HCT116 (cell line): Measurements from ENCODE around the gene ST3GAL5. TPM values are rescaled to one million over a fixed set of nuclear protein-coding genes. Genes with fewer than 3 reads are reported as not detected.
"Not testable (repeated sequence)": the region's sequence is repeated elsewhere in the genome, so short reads cannot be mapped to it uniquely, and the experiment has no call there.

Experiments used
- ATAC-seq: fragments of 200-7000 bp; cut with Tn5 transposase; 2 replicates; pipeline ENCODE4 v1.9.1; 2020; ENCODE audit warnings: mild to moderate bottlenecking, moderate library complexity
- BruUV-seq: library from RNA; stranded (reverse); fragments of 400-500 nt; replicated peaks from 2 replicates; lab custom pipeline; 2021; lab: Mats Ljungman, UMichigan
- CTCF ChIA-PET: fragments of 300-600 bp; sonication (Branson Sonifier 250); formaldehyde crosslinking; loops from one replicate; lab custom pipeline; 2021; ENCODE audit warnings: antibody characterized with exemption; lab: Charles Lee
- POLR2A ChIA-PET: fragments of 300-600, 350-600 bp; sonication (Branson Sonifier 250); formaldehyde crosslinking; loops from one replicate; lab custom pipeline; 2021; ENCODE audit warnings: antibody characterized with exemption; lab: Charles Lee
- RAD21 ChIA-PET, 2 experiments: fragments of 300-600 bp; sonication (Branson Sonifier 250); formaldehyde crosslinking; loops; one replicate each; lab custom pipeline; 2023; ENCODE audit warnings: low total read pairs in 2 of 2; ENCODE audit not compliant: uncharacterized antibody in 2 of 2, unreplicated experiment in 2 of 2, low non-redundant PET in 1 of 2; lab: Charles Lee
- DNase-seq: peaks from one replicate; pipeline ENCODE4 v3.0.0-alpha.2; 2010; ENCODE audit warnings: low read depth, low spot score
- H2AFZ ChIP-seq: fragments of 200-600 bp; shearing (Covaris generic), sonication (generic); 2 replicates; pipeline ENCODE4 v1.6.1; 2017; ENCODE audit warnings: low read depth, mixed run types, mixed read lengths, antibody characterized with exemption, low read length; ENCODE audit not compliant: poor library complexity, severe bottlenecking
- H3K27ac ChIP-seq: 2 replicates; pipeline ENCODE4 v1.5.1; 2012; ENCODE audit warnings: low read depth, low read length
- H3K27me3 ChIP-seq: fragments of 200-600 bp; sonication (generic); 2 replicates; pipeline ENCODE4 v1.6.1; 2016; ENCODE audit warnings: mixed run types, low read length, mixed read lengths; ENCODE audit not compliant: insufficient read depth
- H3K36me3 ChIP-seq, 2 experiments: fragments of 200-500 bp in 1 of 2; fragments of 200-600 bp in 1 of 2; sonication (Bioruptor generic) in 1 of 2; sonication (generic) in 1 of 2; 2 replicates each; pipeline versions ENCODE4 v1.5.1 to v1.6.1; 2014 to 2016; ENCODE audit warnings: low read length in 2 of 2, inconsistent platforms in 1 of 2, mixed read lengths in 1 of 2, mixed run types in 1 of 2; ENCODE audit not compliant: insufficient read depth in 2 of 2, control insufficient read depth in 1 of 2
- H3K4me1 ChIP-seq, 2 experiments: fragments of 200-600 bp in 1 of 2; sonication (generic) in 1 of 2; 2 replicates each; pipeline versions ENCODE4 v1.5.1 to v1.6.1; 2012 to 2017; ENCODE audit warnings: low read length in 2 of 2, inconsistent platforms in 1 of 2, mild to moderate bottlenecking in 1 of 2, mixed read lengths in 1 of 2, mixed run types in 1 of 2, moderate library complexity in 1 of 2; ENCODE audit not compliant: insufficient read depth in 2 of 2, control insufficient read depth in 1 of 2
- H3K4me2 ChIP-seq: fragments of 200-600 bp; sonication (generic); 2 replicates; pipeline ENCODE4 v1.6.1; 2017; ENCODE audit warnings: mixed run types, low read length, mixed read lengths
- H3K4me3 ChIP-seq, 2 experiments: fragments of 200-600 bp in 1 of 2; sonication (generic) in 1 of 2; replicated peaks in 1 of 2; 2 replicates each; pipeline ENCODE4 v1.5.1; 2011 to 2016; ENCODE audit warnings: low read length in 2 of 2, control low read depth in 1 of 2, low read depth in 1 of 2, mild to moderate bottlenecking in 1 of 2, mixed read lengths in 1 of 2, mixed run types in 1 of 2
- H3K79me2 ChIP-seq: fragments of 200-600 bp; sonication (generic); 2 replicates; pipeline ENCODE4 v1.6.1; 2017; ENCODE audit warnings: mild to moderate bottlenecking, mixed run types, low read length, moderate library complexity, mixed read lengths; ENCODE audit not compliant: insufficient read depth
- H3K9ac ChIP-seq: fragments of 200-600 bp; sonication (generic); 2 replicates; pipeline ENCODE4 v1.6.1; 2016; ENCODE audit warnings: low read length, mixed read lengths
- H3K9me2 ChIP-seq: fragments of 200-600 bp; sonication (generic), shearing (Covaris generic); 2 replicates; pipeline ENCODE4 v1.6.1; 2017; ENCODE audit warnings: mixed run types, mild to moderate bottlenecking, moderate library complexity; ENCODE audit not compliant: insufficient read depth
- H3K9me3 ChIP-seq, 2 experiments: fragments of 200-500 bp in 1 of 2; fragments of 200-600 bp in 1 of 2; sonication (Bioruptor generic) in 1 of 2; sonication (generic) in 1 of 2; 2 replicates each; pipeline ENCODE4 v1.6.1; 2014 to 2017; ENCODE audit warnings: low read length in 2 of 2, mixed read lengths in 2 of 2, inconsistent platforms in 1 of 2, low read depth in 1 of 2, mild to moderate bottlenecking in 1 of 2, mixed run types in 1 of 2, moderate library complexity in 1 of 2; ENCODE audit not compliant: control insufficient read depth in 1 of 2, insufficient read depth in 1 of 2
- H4K20me1 ChIP-seq: fragments of 200-600 bp; sonication (generic), shearing (Covaris generic); 2 replicates; pipeline ENCODE4 v1.6.1; 2017; ENCODE audit warnings: mixed run types, mild to moderate bottlenecking, moderate library complexity; ENCODE audit not compliant: insufficient read depth
- EZH2 ChIP-seq: fragments of 200-600 bp; sonication (generic); IDR thresholded peaks from 2 replicates; pipeline ENCODE4 v1.6.1; 2017; ENCODE audit warnings: antibody characterized with exemption, mixed run types
- EZH2phosphoT487 ChIP-seq: fragments of 200-600 bp; IDR thresholded peaks from 2 replicates; pipeline ENCODE4 v1.6.1; 2018; ENCODE audit warnings: antibody characterized with exemption, borderline replicate concordance
- FOSL1 ChIP-seq: IDR thresholded peaks from 2 replicates; pipeline ENCODE4 v1.6.1; 2012; ENCODE audit warnings: low read depth
- SRF ChIP-seq: IDR thresholded peaks from 2 replicates; pipeline ENCODE4 v1.6.1; 2012; ENCODE audit warnings: low read depth
- intact Hi-C: fragments of 100-400 bp; cut with micrococcal nuclease; formaldehyde crosslinking; loops from 2 replicates; pipeline ENCODE4 v1.10.0; 2022
- total RNA-seq: library from RNA; stranded (reverse); gene quantifications from one replicate; pipeline ENCODE4 v1.2.1, GENCODE V29; 2021; ENCODE audit not compliant: unreplicated experiment
- TF ChIP-seq, protein P1 (sequence below): IDR thresholded peaks from 2 replicates; pipeline ENCODE4 v1.6.1; 2012

ST3GAL5 gene
- total RNA-seq, 1 experiment from 2014 or later, result 14.8 TPM

GRCh38 chr2:85933753-85934594 lies 45.2 kb upstream of the ST3GAL5 start (continued):
- TF ChIP-seq EZH2phosphoT487 (no peak), FOSL1 (no peak; the same call in 1 of the 2 replicates), EZH2 (no peak), SRF (no peak)
- TF ChIP-seq, protein P1, sequence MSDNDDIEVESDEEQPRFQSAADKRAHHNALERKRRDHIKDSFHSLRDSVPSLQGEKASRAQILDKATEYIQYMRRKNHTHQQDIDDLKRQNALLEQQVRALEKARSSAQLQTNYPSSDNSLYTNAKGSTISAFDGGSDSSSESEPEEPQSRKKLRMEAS, result no peak

DNA sequence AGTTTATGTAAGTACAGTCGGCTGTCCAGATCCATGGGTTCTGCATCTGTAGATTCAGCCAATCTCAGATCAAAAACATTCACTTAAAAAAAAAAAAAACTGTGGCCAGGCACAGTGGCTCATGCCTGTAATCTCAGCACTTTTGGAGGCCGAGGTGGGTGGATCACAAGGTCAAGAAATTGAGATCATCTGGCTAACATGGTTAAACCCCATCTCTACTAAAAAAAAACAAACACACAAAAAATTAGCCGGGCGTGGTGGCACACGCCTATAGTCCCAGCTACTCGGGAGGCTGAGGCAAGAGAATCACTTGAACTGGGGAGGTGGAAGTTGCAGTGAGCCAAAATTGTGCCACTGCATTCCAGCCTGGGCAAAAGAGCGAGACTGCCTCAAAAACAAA lies 42.4 kb upstream of the ST3GAL5 start:
- H3K27ac ChIP-seq, RAD21 ChIA-PET, H3K9me3 ChIP-seq, H3K4me3 ChIP-seq, H3K9me2 ChIP-seq, DNase-seq, H3K27me3 ChIP-seq, H3K4me2 ChIP-seq, H3K79me2 ChIP-seq, H3K9ac ChIP-seq, ATAC-seq, BruUV-seq, POLR2A ChIA-PET, intact Hi-C loops, H2AFZ ChIP-seq, H3K36me3 ChIP-seq, H4K20me1 ChIP-seq, CTCF ChIA-PET: not testable (repeated sequence)
- peaks cover 24 to 30% of the 10 kb centered on the region in 2 experiments for H3K4me1 ChIP-seq
